ENCODE measurements around the gene PFKFB3.
A peak's percentile ranks its signal among the peaks of the same experiment; 100 is the strongest.
"Not testable (repeated sequence)": the region's sequence is repeated elsewhere in the genome, so short reads cannot be mapped to it uniquely, and the experiment has no call there.

PFKFB3 gene

GRCh38 chr10:6202098-6202683, 541 bp upstream of the PFKFB3 start:
- DNase-seq (ENCODE audit: low spot score) = no peak

- DNase-seq (ENCODE audit: low spot score) = peak; percentile 69
Observed at GRCh38 chr10:6203331-6204062, 765 bp downstream of the PFKFB3 start.

GRCh38 chr10:6204063-6204340, 1.3 kb downstream of the PFKFB3 start:
- DNase-seq (ENCODE audit: low spot score) = peak; percentile 66

GRCh38 chr10:6204341-6205191, 1.8 kb downstream of the PFKFB3 start:
- DNase-seq (ENCODE audit: low spot score) = peak; percentile 55

GRCh38 chr10:6206486-6206885, 3.8 kb downstream of the PFKFB3 start:
- not testable (repeated sequence) for DNase-seq (ENCODE audit: low spot score)

- no peak for DNase-seq (ENCODE audit: low spot score)
Observed at GRCh38 chr10:6207658-6208057, 4.9 kb downstream of the PFKFB3 start.

GRCh38 chr10:6208799-6209235, 6.1 kb downstream of the PFKFB3 start:
- DNase-seq (ENCODE audit: low spot score) = no peak

GRCh38 chr10:6211341-6211670, 8.6 kb downstream of the PFKFB3 start:
- DNase-seq (ENCODE audit: low spot score) = no peak

GRCh38 chr10:6211671-6212635, 9.2 kb downstream of the PFKFB3 start:
- no peak for DNase-seq (ENCODE audit: low spot score)

- no peak for DNase-seq (ENCODE audit: low spot score)
Observed at GRCh38 chr10:6212806-6213205, 10.1 kb downstream of the PFKFB3 start.

GRCh38 chr10:6213257-6213905, 10.6 kb downstream of the PFKFB3 start:
- no peak for DNase-seq (ENCODE audit: low spot score)

- DNase-seq (ENCODE audit: low spot score) = no peak
Observed at GRCh38 chr10:6213908-6214307, 11.2 kb downstream of the PFKFB3 start.

GRCh38 chr10:6214612-6215011, 11.9 kb downstream of the PFKFB3 start:
- DNase-seq (ENCODE audit: low spot score) = no peak

GRCh38 chr10:6215241-6215640, 12.5 kb downstream of the PFKFB3 start:
- no peak for DNase-seq (ENCODE audit: low spot score)

- DNase-seq (ENCODE audit: low spot score) = no peak
Observed at GRCh38 chr10:6215683-6216484, 13.2 kb downstream of the PFKFB3 start.

- DNase-seq (ENCODE audit: low spot score) = no peak
Observed at GRCh38 chr10:6216916-6217315, 14.2 kb downstream of the PFKFB3 start.

- no peak for DNase-seq (ENCODE audit: low spot score)
Observed at GRCh38 chr10:6217611-6218010, 14.9 kb downstream of the PFKFB3 start.

- no peak for DNase-seq (ENCODE audit: low spot score)
Observed at GRCh38 chr10:6218692-6219493, 16.2 kb downstream of the PFKFB3 start.

GRCh38 chr10:6219494-6219836, 16.7 kb downstream of the PFKFB3 start:
- DNase-seq (ENCODE audit: low spot score) = no peak
